NB4 (cell line): ENCODE results near the gene TEX13C.
"Not testable (repeated sequence)": the region's sequence is repeated elsewhere in the genome, so short reads cannot be mapped to it uniquely, and the experiment has no call there.

ENCODE experiments used
- DNase-seq: peaks from one replicate; pipeline ENCODE4 v3.0.0; 2010; ENCODE audit warnings: low read depth
- H3K4me3 ChIP-seq: one replicate; pipeline ENCODE4 v1.5.1; 2011; ENCODE audit warnings: mild to moderate bottlenecking, low read depth, low read length, moderate library complexity
- CTCF ChIP-seq: IDR thresholded peaks from one replicate; pipeline ENCODE4 v1.5.1; 2012; ENCODE audit warnings: low read depth, low read length
- MYC ChIP-seq: IDR thresholded peaks from 2 replicates; pipeline ENCODE4 v1.6.1; 2011; ENCODE audit warnings: low read depth, low read length
- POLR2A ChIP-seq: IDR thresholded peaks from 2 replicates; pipeline ENCODE4 v1.6.1; 2011; ENCODE audit warnings: mild to moderate bottlenecking; ENCODE audit not compliant: insufficient read length; ENCODE audit errors: extremely low read depth
- TF ChIP-seq, protein P1 (sequence below): IDR thresholded peaks from 2 replicates; pipeline ENCODE4 v1.6.1; 2011; ENCODE audit warnings: low read depth, low read length

The TEX13C gene

GRCh38 chrX:125308653-125309052, 11.0 kb upstream of the TEX13C start:
- TF ChIP-seq CTCF (no peak), MYC (no peak), POLR2A (no peak)
- TF ChIP-seq, protein P1, sequence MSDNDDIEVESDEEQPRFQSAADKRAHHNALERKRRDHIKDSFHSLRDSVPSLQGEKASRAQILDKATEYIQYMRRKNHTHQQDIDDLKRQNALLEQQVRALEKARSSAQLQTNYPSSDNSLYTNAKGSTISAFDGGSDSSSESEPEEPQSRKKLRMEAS = no peak

DNA sequence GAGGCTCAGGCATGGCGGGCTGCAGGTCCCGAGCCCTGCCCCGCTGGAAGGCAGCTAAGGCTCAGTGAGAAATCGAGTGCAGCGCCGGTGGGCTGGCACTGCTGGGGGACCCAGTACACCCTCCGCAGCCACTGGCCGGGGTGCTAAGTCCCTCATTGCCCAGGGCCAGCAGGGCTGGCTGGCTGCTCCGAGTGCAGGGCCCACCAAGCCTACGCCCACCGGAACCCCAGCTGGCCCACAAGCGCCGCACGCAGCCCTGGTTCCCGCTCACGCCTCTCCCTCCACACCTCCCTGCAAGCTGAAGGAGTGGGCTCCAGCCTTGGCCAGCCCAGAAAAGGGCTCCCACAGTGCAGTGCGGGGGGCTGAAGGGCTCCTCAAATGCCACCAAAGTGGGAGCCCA, 505 bp upstream of the TEX13C start:
- not testable (repeated sequence) for DNase-seq, H3K4me3 ChIP-seq

More at GRCh38 chrX:125308653-125309052, 11.0 kb upstream of the TEX13C start:
- no peak overlapping the region for H3K4me3 ChIP-seq
- no peak for DNase-seq

DNA sequence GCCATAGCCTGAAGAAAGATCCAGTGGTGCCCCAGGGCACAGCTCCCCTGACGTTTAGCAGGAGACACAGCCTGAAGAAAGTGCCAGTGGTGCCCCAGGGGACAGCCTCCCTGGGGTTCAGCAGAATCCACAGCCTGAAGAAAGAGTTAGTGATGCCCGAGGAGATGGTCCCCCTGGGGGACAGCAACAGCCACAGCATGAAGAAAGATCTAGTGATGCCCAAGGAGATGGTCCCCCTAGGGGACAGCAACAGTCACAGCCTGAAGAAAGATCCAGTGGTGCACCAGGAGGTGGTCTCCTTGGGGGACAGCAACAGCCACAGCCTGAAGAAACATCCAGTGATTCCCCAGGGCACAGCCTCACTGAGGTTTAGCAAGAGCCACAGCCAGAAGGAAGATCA, 2.8 kb downstream of the TEX13C start:
- peak; percentile 8 for DNase-seq
- H3K4me3 ChIP-seq = no peak overlapping the region
- TF ChIP-seq MYC (no peak), POLR2A (no peak), CTCF (no peak)
- TF ChIP-seq, protein P1 = no peak

DNA sequence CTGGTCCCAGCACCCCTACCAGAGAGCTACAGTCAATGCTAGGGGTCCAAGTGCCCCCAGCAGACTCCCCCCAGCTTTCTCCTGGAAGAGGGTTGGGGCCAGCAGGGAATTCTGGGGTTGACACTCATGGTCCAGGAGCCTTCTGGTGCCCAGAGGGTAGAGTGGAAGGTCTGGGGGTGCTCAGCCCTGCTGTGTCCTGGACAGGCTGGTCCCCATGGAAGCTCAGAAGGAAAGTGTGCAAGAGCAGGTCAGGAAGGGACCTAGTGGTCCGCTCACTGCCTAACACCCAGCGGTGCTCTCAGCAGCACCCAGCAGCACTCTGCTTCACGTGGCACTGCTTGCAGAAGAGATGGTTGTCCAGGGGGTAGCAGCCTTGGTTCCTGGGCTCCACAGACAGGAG, 6.9 kb downstream of the TEX13C start:
- DNase-seq = no peak
- H3K4me3 ChIP-seq = no peak overlapping the region
- TF ChIP-seq POLR2A = no peak
- TF ChIP-seq, protein P1 = no peak
- TF ChIP-seq MYC = no peak
- no peak for TF ChIP-seq CTCF

- H3K4me3 ChIP-seq = no peak overlapping the region
- DNase-seq = no peak
- TF ChIP-seq POLR2A = no peak
- TF ChIP-seq CTCF = no peak
- TF ChIP-seq MYC = no peak
- TF ChIP-seq, protein P1 = no peak
These were observed 8.2 kb downstream of the TEX13C start for GRCh38 chrX:125327891-125328290.

DNA sequence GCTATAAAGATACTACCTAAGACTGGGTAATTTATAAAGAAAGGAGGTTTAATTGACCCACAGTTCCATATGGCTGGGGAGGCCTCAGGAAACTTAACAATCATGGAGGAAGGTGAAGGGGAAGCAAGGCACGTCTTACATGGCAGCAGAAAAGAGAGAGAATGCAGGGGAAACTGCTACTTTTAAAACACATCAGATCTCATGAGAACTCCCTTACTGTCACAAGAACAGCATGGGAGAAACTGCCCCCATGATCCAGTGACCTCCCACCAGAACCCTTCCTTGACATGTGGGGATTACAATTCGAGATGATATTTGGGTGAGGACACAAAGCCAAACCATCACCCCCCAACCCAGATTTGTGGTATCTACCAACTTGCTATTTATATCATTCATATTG, 13.9 kb downstream of the TEX13C start:
- DNase-seq = no peak
- no peak overlapping the region for H3K4me3 ChIP-seq
- TF ChIP-seq POLR2A (no peak), MYC (no peak), CTCF (no peak)
- TF ChIP-seq, protein P1 = no peak
